Measurements from ENCODE around the gene STARD9. TPM values are rescaled to one million over a fixed set of nuclear protein-coding genes. Genes with fewer than 3 reads are reported as not detected.
A peak's percentile ranks its signal among the peaks of the same experiment; 100 is the strongest.

Gene STARD9
- total and polyA plus RNA-seq, 7 experiments from 2014 or later, result 0.13 to 10.5 (median 4.0) TPM

DNA sequence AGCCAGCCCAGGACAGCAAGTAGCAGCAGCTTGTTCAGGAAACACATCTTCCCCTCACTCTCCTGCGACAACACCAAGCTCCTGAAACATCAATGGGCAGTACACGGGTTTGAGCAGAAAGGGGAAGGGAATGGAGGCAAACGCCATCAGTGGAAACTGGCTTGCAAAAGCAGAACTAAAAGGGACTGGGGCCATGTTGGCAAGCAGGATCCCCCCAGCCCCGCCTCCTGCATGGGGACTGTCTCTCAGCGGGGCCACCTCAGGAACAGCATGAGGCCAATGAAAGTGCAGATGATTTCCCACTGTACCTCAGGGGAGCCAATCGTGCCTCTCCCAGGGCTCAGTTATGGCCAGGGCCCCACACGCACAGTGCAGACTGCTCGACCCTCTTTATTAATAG lies 154.7 kb downstream of the STARD9 start:
- Mint-ChIP-seq H3K9me3 (no peaks in the 10 kb centered on the region), H3K36me3 (peaks cover 12 to 43% (median 18%) of the 10 kb centered on the region in 5 donors), H3K4me1 (peaks cover 3 to 15% (median 7%) of the 10 kb centered on the region in 7 donors), H3K27ac (peak overlapping the region in 2 of 9 donors; percentile 28 to 70), H3K4me3 (no peak overlapping the region), H3K27me3 (no peaks in the 10 kb centered on the region)
- ATAC-seq (no peak), DNase-seq (no peak)
- no peaks in the 10 kb centered on the region for H3K27me3 ChIP-seq (ENCODE audit: control insufficient read depth in 2 of 2, insufficient read depth in 2 of 2, low read length in 2 of 2)
- intact Hi-C loops (cut with micrococcal nuclease), result no loop called here
- ChIA-PET CTCF (no interaction called here), POLR2A (no interaction called here)
- H3K4me3 ChIP-seq (ENCODE audit: low read length), result no peak overlapping the region
- H3K27ac ChIP-seq (ENCODE audit: low read depth, low read length), result no peak overlapping the region
- peaks cover 0 to 97% (median 14%) of the 10 kb centered on the region in 3 experiments for H3K36me3 ChIP-seq (ENCODE audit: control insufficient read depth in 2 of 3, insufficient read depth in 3 of 3, low read length in 3 of 3)
- H3K4me1 ChIP-seq (ENCODE audit: control insufficient read depth in 2 of 2, insufficient read depth in 2 of 2, low read length in 2 of 2), result no peaks in the 10 kb centered on the region
- no peaks in the 10 kb centered on the region for H3K9me3 ChIP-seq (ENCODE audit: control insufficient read depth in 2 of 3, low read length in 3 of 3)

- intact Hi-C loops (cut with micrococcal nuclease), result no loop called here
Measured at GRCh38 chr15:42730536-42730935, 155.1 kb downstream of the STARD9 start.

DNA sequence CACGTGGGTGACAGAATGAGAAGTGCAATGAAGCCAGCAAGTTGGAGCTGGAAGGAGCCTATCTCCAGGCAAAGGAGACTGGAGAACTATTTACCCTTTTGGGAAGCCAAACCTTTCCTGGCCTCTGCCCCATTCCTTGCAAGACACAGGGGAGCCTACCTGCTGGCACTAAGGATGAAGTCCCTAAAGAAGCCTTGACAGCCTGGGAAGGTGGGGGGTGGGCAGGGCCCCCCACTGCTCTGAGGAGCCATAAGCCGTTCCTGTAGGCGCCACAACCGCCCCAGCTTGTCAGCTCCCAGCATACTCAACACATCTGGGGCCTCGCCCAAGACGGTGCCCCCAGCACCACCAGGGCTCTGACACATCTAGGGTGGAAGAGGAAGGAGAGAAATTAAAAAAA lies 156.1 kb downstream of the STARD9 start:
- H3K9me3 Mint-ChIP-seq, result no peaks in the 10 kb centered on the region
- no peak overlapping the region for H3K4me3 Mint-ChIP-seq
- ATAC-seq, result no peak
- no peak for DNase-seq
- H3K36me3 ChIP-seq (ENCODE audit: control insufficient read depth in 2 of 3, insufficient read depth in 3 of 3, low read length in 3 of 3), result peaks cover 0 to 89% (median 10%) of the 10 kb centered on the region in 3 experiments
- H3K4me1 Mint-ChIP-seq, result peaks cover 10 to 21% (median 16%) of the 10 kb centered on the region in 7 donors
- H3K27ac Mint-ChIP-seq, result peak overlapping the region in 1 of 9 donors; percentile 28
- H3K27me3 Mint-ChIP-seq, result no peaks in the 10 kb centered on the region
- ChIA-PET CTCF (no interaction called here), POLR2A (no interaction called here)
- H3K27me3 ChIP-seq (ENCODE audit: control insufficient read depth in 2 of 2, insufficient read depth in 2 of 2, low read length in 2 of 2), result no peaks in the 10 kb centered on the region
- H3K36me3 Mint-ChIP-seq, result peaks cover 11 to 38% (median 18%) of the 10 kb centered on the region in 5 donors
- no peak overlapping the region for H3K4me3 ChIP-seq (ENCODE audit: low read length)
- H3K27ac ChIP-seq (ENCODE audit: low read depth, low read length), result no peak overlapping the region
- peaks cover 5 to 6% of the 10 kb centered on the region in 2 donors for H3K4me1 ChIP-seq (ENCODE audit: control insufficient read depth in 2 of 2, insufficient read depth in 2 of 2, low read length in 2 of 2)
- H3K9me3 ChIP-seq (ENCODE audit: control insufficient read depth in 2 of 3, low read length in 3 of 3), result no peaks in the 10 kb centered on the region
- intact Hi-C loops (cut with micrococcal nuclease), result no loop called here

More at GRCh38 chr15:42730536-42730935, 155.1 kb downstream of the STARD9 start:
- Mint-ChIP-seq H3K4me3 (no peak overlapping the region), H3K27me3 (no peaks in the 10 kb centered on the region), H3K36me3 (peaks cover 11 to 39% (median 18%) of the 10 kb centered on the region in 5 donors), H3K4me1 (peaks cover 6 to 17% (median 11%) of the 10 kb centered on the region in 7 donors), H3K9me3 (no peaks in the 10 kb centered on the region), H3K27ac (no peak overlapping the region)
- Histone ChIP-seq H3K27ac (ENCODE audit: low read depth, low read length) (no peak overlapping the region), H3K9me3 (ENCODE audit: control insufficient read depth in 2 of 3, low read length in 3 of 3) (no peaks in the 10 kb centered on the region), H3K36me3 (ENCODE audit: control insufficient read depth in 2 of 3, insufficient read depth in 3 of 3, low read length in 3 of 3) (peaks cover 0 to 97% (median 10%) of the 10 kb centered on the region in 3 experiments), H3K27me3 (ENCODE audit: control insufficient read depth in 2 of 2, insufficient read depth in 2 of 2, low read length in 2 of 2) (no peaks in the 10 kb centered on the region), H3K4me3 (ENCODE audit: low read length) (no peak overlapping the region), H3K4me1 (ENCODE audit: control insufficient read depth in 2 of 2, insufficient read depth in 2 of 2, low read length in 2 of 2) (no peaks in the 10 kb centered on the region)
- no peak for ATAC-seq
- ChIA-PET CTCF (no interaction called here), POLR2A (no interaction called here)
- no peak for DNase-seq

GRCh38 chr15:42732095-42732827 lies 156.9 kb downstream of the STARD9 start:
- Histone ChIP-seq H3K36me3 (ENCODE audit: control insufficient read depth in 2 of 3, insufficient read depth in 3 of 3, low read length in 3 of 3) (peaks cover 0 to 81% (median 10%) of the 10 kb centered on the region in 3 experiments), H3K4me1 (ENCODE audit: control insufficient read depth in 2 of 2, insufficient read depth in 2 of 2, low read length in 2 of 2) (peaks cover 5 to 6% of the 10 kb centered on the region in 2 donors), H3K27ac (ENCODE audit: low read depth, low read length) (no peak overlapping the region), H3K27me3 (ENCODE audit: control insufficient read depth in 2 of 2, insufficient read depth in 2 of 2, low read length in 2 of 2) (no peaks in the 10 kb centered on the region), H3K4me3 (ENCODE audit: low read length) (no peak overlapping the region), H3K9me3 (ENCODE audit: control insufficient read depth in 2 of 3, low read length in 3 of 3) (no peaks in the 10 kb centered on the region)
- ChIA-PET CTCF (interaction anchor here (0.5 kb wide), 1 partner anchor 1444 kb away, joined by 3 read pairs; no protein-coding TSS in a partner anchor), POLR2A (no interaction called here)
- no peaks in the 10 kb centered on the region for H3K27me3 Mint-ChIP-seq
- DNase-seq (no peak), ATAC-seq (no peak)
- intact Hi-C loops (cut with micrococcal nuclease), result no loop called here
- H3K27ac Mint-ChIP-seq, result peak overlapping the region in 3 of 9 donors; percentile 19 to 47 (median 28)
- H3K36me3 Mint-ChIP-seq, result peaks cover 10 to 32% (median 15%) of the 10 kb centered on the region in 5 donors
- H3K4me1 Mint-ChIP-seq, result peaks cover 10 to 22% (median 16%) of the 10 kb centered on the region in 7 donors
- H3K9me3 Mint-ChIP-seq, result no peaks in the 10 kb centered on the region
- H3K4me3 Mint-ChIP-seq, result peak overlapping the region in 1 of 10 donors; percentile 41

GRCh38 chr15:42733027-42733426 lies 157.6 kb downstream of the STARD9 start:
- DNase-seq (no peak), ATAC-seq (no peak)
- Histone ChIP-seq H3K36me3 (ENCODE audit: control insufficient read depth in 2 of 3, insufficient read depth in 3 of 3, low read length in 3 of 3) (peaks cover 0 to 73% (median 5%) of the 10 kb centered on the region in 3 experiments), H3K27ac (ENCODE audit: low read depth, low read length) (no peak overlapping the region), H3K4me1 (ENCODE audit: control insufficient read depth in 2 of 2, insufficient read depth in 2 of 2, low read length in 2 of 2) (peaks cover 5 to 6% of the 10 kb centered on the region in 2 donors), H3K27me3 (ENCODE audit: control insufficient read depth in 2 of 2, insufficient read depth in 2 of 2, low read length in 2 of 2) (no peaks in the 10 kb centered on the region), H3K4me3 (ENCODE audit: low read length) (no peak overlapping the region), H3K9me3 (ENCODE audit: control insufficient read depth in 2 of 3, low read length in 3 of 3) (no peaks in the 10 kb centered on the region)
- H3K27me3 Mint-ChIP-seq, result no peaks in the 10 kb centered on the region
- CTCF ChIA-PET, result no interaction called here
- intact Hi-C loops (cut with micrococcal nuclease), result no loop called here
- peaks cover 13 to 26% (median 20%) of the 10 kb centered on the region in 7 donors for H3K4me1 Mint-ChIP-seq
- peak overlapping the region in 1 of 9 donors; percentile 31 for H3K27ac Mint-ChIP-seq
- peak overlapping the region in 2 of 10 donors; percentile 32 to 41 for H3K4me3 Mint-ChIP-seq
- H3K36me3 Mint-ChIP-seq, result peaks cover 10 to 30% (median 14%) of the 10 kb centered on the region in 5 donors
- H3K9me3 Mint-ChIP-seq, result no peaks in the 10 kb centered on the region
- POLR2A ChIA-PET, result no interaction called here

GRCh38 chr15:42734076-42734672 lies 158.8 kb downstream of the STARD9 start:
- ChIA-PET POLR2A (interaction anchor here (0.7 kb wide), 1 partner anchor 28 kb away, joined by 5 read pairs; no protein-coding TSS in a partner anchor), CTCF (interaction anchor here (0.5 to 0.7 kb wide), 3 partner anchors 19 to 1767 kb away, joined by 3 to 4 read pairs (median 3); no protein-coding TSS in a partner anchor)
- H3K27ac ChIP-seq (ENCODE audit: low read depth, low read length), result no peak overlapping the region
- no peaks in the 10 kb centered on the region for H3K27me3 ChIP-seq (ENCODE audit: control insufficient read depth in 2 of 2, insufficient read depth in 2 of 2, low read length in 2 of 2)
- H3K27ac Mint-ChIP-seq, result peak overlapping the region in 5 of 9 donors; percentile 5 to 89 (median 48)
- intact Hi-C loops (cut with micrococcal nuclease), result no loop called here
- H3K27me3 Mint-ChIP-seq, result no peaks in the 10 kb centered on the region
- ATAC-seq (no peak), DNase-seq (no peak)
- H3K4me3 ChIP-seq (ENCODE audit: low read length), result no peak overlapping the region
- H3K4me1 ChIP-seq (ENCODE audit: control insufficient read depth in 2 of 2, insufficient read depth in 2 of 2, low read length in 2 of 2), result peaks cover 5 to 6% of the 10 kb centered on the region in 2 donors
- peaks cover 0 to 62% (median 5%) of the 10 kb centered on the region in 3 experiments for H3K36me3 ChIP-seq (ENCODE audit: control insufficient read depth in 2 of 3, insufficient read depth in 3 of 3, low read length in 3 of 3)
- no peaks in the 10 kb centered on the region for H3K9me3 ChIP-seq (ENCODE audit: control insufficient read depth in 2 of 3, low read length in 3 of 3)
- H3K9me3 Mint-ChIP-seq, result no peaks in the 10 kb centered on the region
- H3K4me3 Mint-ChIP-seq, result peak overlapping the region; percentile 2 to 87 (median 62)
- peaks cover 8 to 30% (median 14%) of the 10 kb centered on the region in 5 donors for H3K36me3 Mint-ChIP-seq
- peaks cover 13 to 26% (median 20%) of the 10 kb centered on the region in 7 donors for H3K4me1 Mint-ChIP-seq

Data from naive thymus-derived CD4-positive, alpha-beta T cell (primary cell).